Heart left ventricle (tissue), 16 donors: ENCODE measurements around the gene NNMT. TPM values are rescaled to one million over a fixed set of nuclear protein-coding genes. Genes with fewer than 3 reads are reported as not detected.

Source experiments
- ATAC-seq, 4 donors: fragments of 200-7000 bp; cut with Tn5 transposase; one replicate each; pipeline ENCODE4 v1.9.1; 2020 to 2022; ENCODE audit warnings: moderate library complexity in 4 of 4, mild to moderate bottlenecking in 3 of 4, moderate number of reproducible peaks in 1 of 4
- DNase-seq, 5 donors: peaks; one replicate each; pipeline ENCODE4 v3.0.0-alpha.2; 2020
- H3K27ac ChIP-seq, 12 donors: fragments of 200-600 bp; sonication (generic) in 4 of 12; one replicate each; pipeline versions ENCODE4 v1.5.0 to v1.8.0; 2016 to 2022; ENCODE audit warnings: mild to moderate bottlenecking in 2 of 12
- H3K27me3 ChIP-seq, 9 donors: fragments of 200-600 bp; sonication (generic) in 2 of 9; one replicate each; pipeline versions ENCODE4 v1.5.1 to v1.8.0; 2016 to 2022; ENCODE audit warnings: mild to moderate bottlenecking in 3 of 9
- H3K36me3 ChIP-seq, 9 donors: fragments of 200-600 bp; sonication (generic) in 2 of 9; one replicate each; pipeline versions ENCODE4 v1.5.0 to v1.8.0; 2018 to 2022; ENCODE audit warnings: mild to moderate bottlenecking in 2 of 9
- H3K4me1 ChIP-seq, 12 donors: fragments of 200-600 bp; sonication (generic) in 4 of 12; one replicate each; pipeline versions ENCODE4 v1.5.0 to v1.8.0; 2016 to 2022; ENCODE audit warnings: mild to moderate bottlenecking in 3 of 12
- H3K4me3 ChIP-seq, 12 donors: fragments of 200-600 bp; sonication (generic) in 4 of 12; one replicate each; pipeline versions ENCODE4 v1.5.0 to v1.8.0; 2017 to 2022; ENCODE audit warnings: mild to moderate bottlenecking in 9 of 12, moderate library complexity in 4 of 12
- H3K9me3 ChIP-seq, 12 donors: fragments of 200-600 bp; sonication (generic) in 4 of 12; one replicate each; pipeline versions ENCODE4 v1.5.0 to v1.8.0; 2016 to 2022; ENCODE audit warnings: mild to moderate bottlenecking in 1 of 12
- POLR2A ChIP-seq, 2 donors: fragments of 450-650 bp; IDR thresholded peaks; one replicate each; pipeline ENCODE4 v1.6.1; 2017; ENCODE audit warnings: antibody characterized with exemption in 2 of 2, mild to moderate bottlenecking in 2 of 2, moderate library complexity in 2 of 2
- WGBS, 4 donors: extraction: QIAGEN DNeasy Blood & Tissue Kit in 2 of 4; methylation state at CpG; one replicate each; pipeline versions ENCODE4 v1.1.5 to v1.1.7; 2013 to 2018; 5-methylcytosine and 5-hydroxymethylcytosine counted together
- intact Hi-C, 10 donors: fragments of 100-400 bp; cut with DNase I; formaldehyde crosslinking; loops; one replicate each; pipeline versions ENCODE4 v1.11.1 to v1.14.2; 2022
- polyA plus RNA-seq, 2 donors: library from polyadenylated mRNA; stranded (reverse); fragments of 200-250 nt; gene quantifications; one replicate each; pipeline ENCODE4 v1.2.3, GENCODE V29; 2013
- total RNA-seq, 9 donors: library from RNA; depleted of rRNA in 2 of 9; stranded (reverse); fragments of >200 nt in 2 of 9; fragmentation: NEBNext Ultra II Directional in 3 of 9; extraction: Animal tissue kit (Norgen Biotek cat#: 25700) in 3 of 9; gene quantifications; one replicate each; pipeline versions ENCODE4 v1.1.0 to v1.2.4, GENCODE V29; 2016 to 2023
- TF ChIP-seq, protein P1 (sequence below), 12 donors: fragments of 200-600 bp; sonication (generic) in 4 of 12; IDR thresholded peaks; one replicate each; pipeline versions ENCODE4 v1.5.0 to v1.8.0; 2018 to 2022; ENCODE audit warnings: antibody characterized with exemption in 12 of 12, mild to moderate bottlenecking in 5 of 12
- donor health status: ischemic (EF 13 %, LVEDD 7.1; RV severe dilation, severe dysfunction).
- donor health status: healthy with polysubstance abuse.
- donor health status: DM: no; HTN: yes; CAD: no.
- donor health status: DM: no; HTN: no; CAD: no.
- donor health status: ischemic (EF 25% LVEDD 6.9; RV normal size, moderate dysfunction).
- donor health status: ischemic (EF 25% LVEDD 5.7; RV mildly dilated, moderate dysfunction).
- donor health status: healthy.
- donor health status: DM: yes; HTN: yes; CAD: no.
- donor health status: ischemic (EF 35%, LVEDD 5.7; RV mildly dilated, moderate dysfunction).
- donor health status: nonischemic (EF 11% LVEDD 7.7; RV severe dilation, severe dysfunction).
- donor health status: DM: yes; HTN: yes; CAD: no.
- donor health status: PGD.
- donor health status: ischemic (EF 29% LVEDD 5.4; RV normal size, mild dysfunction).
- donor health status: nonischemic (EF 23%, LVEDD 6.1; RV moderate dilation, normal function).

NNMT gene
- total and polyA plus RNA-seq, 11 donors: 12.4 to 146 (median 27.9) TPM

DNA sequence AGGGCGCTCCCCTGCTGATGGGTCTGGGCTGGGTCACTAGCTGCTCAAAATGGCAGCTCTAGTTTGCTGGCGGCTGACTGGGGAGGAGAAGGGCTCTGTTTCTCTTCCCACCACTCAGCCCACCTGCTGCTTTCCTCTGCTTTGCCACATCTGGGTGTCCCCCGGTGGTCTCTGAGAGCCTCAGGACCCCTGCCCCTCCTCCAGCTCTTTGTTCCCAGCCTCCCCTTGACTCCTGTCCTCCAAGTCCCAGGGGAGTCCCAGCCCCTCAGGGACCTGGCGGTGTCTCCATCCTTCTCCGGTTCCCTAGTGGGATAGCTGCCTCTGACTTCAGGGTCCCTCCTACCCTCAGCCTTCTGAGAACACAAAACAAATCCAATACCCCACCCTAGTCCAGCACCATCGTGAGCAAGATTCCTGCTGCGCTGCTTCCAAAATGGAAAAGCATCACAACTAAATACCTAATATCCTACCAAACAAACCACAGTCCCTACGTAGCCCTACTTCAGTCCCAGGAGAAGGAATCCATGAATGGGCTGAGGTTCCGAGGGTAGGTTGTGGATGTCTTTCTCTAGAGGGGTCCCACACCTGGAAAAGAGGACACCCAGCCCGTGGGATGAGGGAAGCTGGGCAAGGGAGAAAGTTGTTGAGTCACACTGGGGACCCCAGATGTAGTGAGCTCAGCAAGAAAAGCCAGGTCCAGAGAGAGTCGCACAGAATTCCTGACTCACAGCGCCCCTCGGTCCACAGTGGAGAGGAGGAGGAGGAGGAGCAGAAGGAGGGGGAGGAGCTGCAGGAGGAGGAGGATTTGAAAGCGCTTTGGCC, 45.0 kb upstream of the NNMT start:
- TF ChIP-seq POLR2A (IDR thresholded peaks at IDR 0.05): no peak
- TF ChIP-seq, protein P1, sequence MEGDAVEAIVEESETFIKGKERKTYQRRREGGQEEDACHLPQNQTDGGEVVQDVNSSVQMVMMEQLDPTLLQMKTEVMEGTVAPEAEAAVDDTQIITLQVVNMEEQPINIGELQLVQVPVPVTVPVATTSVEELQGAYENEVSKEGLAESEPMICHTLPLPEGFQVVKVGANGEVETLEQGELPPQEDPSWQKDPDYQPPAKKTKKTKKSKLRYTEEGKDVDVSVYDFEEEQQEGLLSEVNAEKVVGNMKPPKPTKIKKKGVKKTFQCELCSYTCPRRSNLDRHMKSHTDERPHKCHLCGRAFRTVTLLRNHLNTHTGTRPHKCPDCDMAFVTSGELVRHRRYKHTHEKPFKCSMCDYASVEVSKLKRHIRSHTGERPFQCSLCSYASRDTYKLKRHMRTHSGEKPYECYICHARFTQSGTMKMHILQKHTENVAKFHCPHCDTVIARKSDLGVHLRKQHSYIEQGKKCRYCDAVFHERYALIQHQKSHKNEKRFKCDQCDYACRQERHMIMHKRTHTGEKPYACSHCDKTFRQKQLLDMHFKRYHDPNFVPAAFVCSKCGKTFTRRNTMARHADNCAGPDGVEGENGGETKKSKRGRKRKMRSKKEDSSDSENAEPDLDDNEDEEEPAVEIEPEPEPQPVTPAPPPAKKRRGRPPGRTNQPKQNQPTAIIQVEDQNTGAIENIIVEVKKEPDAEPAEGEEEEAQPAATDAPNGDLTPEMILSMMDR (IDR thresholded peaks at IDR 0.05): no peak
- intact Hi-C loops: loop anchor here in 2 of 10 donors (5.0 to 10.0 kb wide), 2 partner anchors 56 to 69 kb away; no protein-coding TSS in a partner anchor
- Histone ChIP-seq H3K9me3 (no peaks in the 10 kb centered on the region), H3K4me3 (no peak overlapping the region), H3K36me3 (peaks cover 0 to 75% (median 57%) of the 10 kb centered on the region in 9 donors), H3K27ac (peak overlapping the region in 9 of 12 donors; percentile 16 to 67 (median 41)), H3K27me3 (no peaks in the 10 kb centered on the region), H3K4me1 (peaks cover 0 to 56% (median 4%) of the 10 kb centered on the region in 12 donors)
- peak in 2 of 5 donors; percentile 61 to 69 for DNase-seq
- peak; percentile 12 to 67 (median 55) for ATAC-seq
- 76 to 84% (median 81%) methylated on average over 14 of the region's 14 CpGs for WGBS, 4 donors

DNA sequence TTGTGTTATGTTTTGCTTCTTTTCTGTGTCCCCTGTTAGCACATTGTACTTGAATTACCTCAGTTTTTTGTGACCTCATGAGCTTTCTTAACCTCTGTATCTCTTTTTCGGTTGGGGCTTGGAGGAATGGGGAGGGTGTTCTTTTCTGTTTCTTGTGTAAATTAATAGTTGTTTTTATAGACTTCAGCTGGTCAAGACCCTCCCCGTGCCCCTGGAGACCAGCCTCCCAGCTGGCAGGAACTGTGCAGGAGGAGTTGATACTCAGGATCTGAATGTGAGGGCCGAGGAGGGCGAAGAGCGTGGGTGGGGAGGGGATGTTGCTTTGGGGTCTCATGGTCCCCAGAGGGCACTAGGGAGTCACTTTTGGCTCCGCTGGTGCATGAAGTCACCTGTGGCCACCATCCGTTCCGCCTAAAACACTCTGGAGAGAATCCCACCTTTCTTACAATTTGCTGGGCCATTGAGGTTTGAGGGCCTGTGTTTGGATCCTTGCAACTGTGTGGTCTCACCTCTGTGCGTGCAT, 44.3 kb upstream of the NNMT start:
- Histone ChIP-seq H3K9me3 (no peaks in the 10 kb centered on the region), H3K4me1 (peaks cover 0 to 63% (median 11%) of the 10 kb centered on the region in 12 donors), H3K36me3 (peaks cover 0 to 74% (median 50%) of the 10 kb centered on the region in 9 donors), H3K4me3 (no peak overlapping the region), H3K27me3 (no peaks in the 10 kb centered on the region), H3K27ac (peak overlapping the region in 8 of 12 donors; percentile 35 to 67 (median 43))
- intact Hi-C loops: loop anchor here in 2 of 10 donors (5.0 to 10.0 kb wide), 2 partner anchors 57 to 70 kb away; no protein-coding TSS in a partner anchor
- DNase-seq (no peak), ATAC-seq (no peak)
- WGBS, 4 donors: 75 to 85% (median 79%) methylated on average over 9 of the region's 9 CpGs
- TF ChIP-seq, protein P1 (IDR thresholded peaks at IDR 0.05): no peak

DNA sequence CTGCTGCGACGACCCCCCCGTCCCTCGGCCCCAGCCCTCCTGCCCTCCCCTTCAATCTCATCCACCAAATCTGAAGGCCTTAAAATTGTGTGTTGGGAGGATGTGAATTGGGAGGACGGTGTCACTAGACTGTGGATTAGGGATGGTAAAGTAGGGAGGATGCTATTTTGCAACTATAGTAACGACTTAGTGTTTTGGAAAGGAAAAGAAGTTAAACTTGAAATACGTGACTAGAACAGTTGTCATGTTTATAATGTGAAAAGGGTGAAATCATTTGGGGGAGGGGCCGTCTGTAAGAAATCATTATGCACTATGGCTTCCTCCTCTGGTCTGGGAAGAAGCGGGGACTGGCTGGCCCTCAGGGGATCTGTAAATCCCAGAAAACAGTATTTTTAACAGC, 43.4 kb upstream of the NNMT start:
- peaks cover 0 to 65% (median 42%) of the 10 kb centered on the region in 9 donors for H3K36me3 ChIP-seq
- TF ChIP-seq POLR2A (IDR thresholded peaks at IDR 0.05): no peak
- TF ChIP-seq, protein P1 (IDR thresholded peaks at IDR 0.05): no peak
- no peak for DNase-seq
- H3K4me1 ChIP-seq: peaks cover 0 to 72% (median 19%) of the 10 kb centered on the region in 12 donors
- H3K4me3 ChIP-seq: no peak overlapping the region
- 69 to 81% (median 79%) methylated on average over 9 of the region's 9 CpGs for WGBS, 4 donors
- intact Hi-C loops: loop anchor here in 2 of 10 donors (5.0 to 10.0 kb wide), 2 partner anchors 58 to 70 kb away; no protein-coding TSS in a partner anchor
- H3K9me3 ChIP-seq: no peaks in the 10 kb centered on the region
- no peak for ATAC-seq
- peak overlapping the region in 9 of 12 donors; percentile 6 to 67 (median 40) for H3K27ac ChIP-seq
- H3K27me3 ChIP-seq: no peaks in the 10 kb centered on the region

DNA sequence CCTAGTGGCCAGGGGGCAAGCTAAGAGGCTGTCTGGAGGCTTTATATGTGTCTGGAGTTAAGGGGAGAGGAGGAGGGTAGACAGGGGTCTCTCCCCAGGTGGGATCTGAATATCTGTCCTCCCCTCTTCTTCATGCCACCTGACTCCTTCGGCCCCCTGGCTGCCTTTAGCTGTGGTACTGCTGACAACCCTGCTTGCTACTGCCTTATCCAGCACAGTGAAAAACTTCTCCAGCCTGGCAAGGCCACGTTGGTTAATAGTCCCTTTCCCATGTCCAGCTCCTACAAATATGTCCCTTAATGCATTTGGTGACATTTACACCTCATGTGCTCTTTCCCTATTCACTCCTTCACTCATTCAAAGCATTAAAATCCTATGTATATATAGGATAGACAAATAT, 42.4 kb upstream of the NNMT start:
- ATAC-seq (no peak), DNase-seq (no peak)
- 60 to 74% (median 70%) methylated on average over 2 of the region's 2 CpGs for WGBS, 4 donors
- Histone ChIP-seq H3K36me3 (peaks cover 0 to 55% (median 31%) of the 10 kb centered on the region in 9 donors), H3K4me3 (no peak overlapping the region), H3K27ac (peak overlapping the region in 4 of 12 donors; percentile 15 to 67 (median 40)), H3K9me3 (no peaks in the 10 kb centered on the region), H3K27me3 (no peaks in the 10 kb centered on the region), H3K4me1 (peaks cover 0 to 82% (median 29%) of the 10 kb centered on the region in 12 donors)
- TF ChIP-seq POLR2A (IDR thresholded peaks at IDR 0.05): no peak
- TF ChIP-seq, protein P1 (IDR thresholded peaks at IDR 0.05): peak in 1 of 12 donors; percentile 11
- intact Hi-C loops: loop anchor here in 2 of 10 donors (5.0 to 10.0 kb wide), 2 partner anchors 59 to 71 kb away; no protein-coding TSS in a partner anchor
